AG09319 (cell line): Measurements from ENCODE around the gene NLGN1.
"Not testable (repeated sequence)": the region's sequence is repeated elsewhere in the genome, so short reads cannot be mapped to it uniquely, and the experiment has no call there.

Source experiments
- DNase-seq: peaks from one replicate; pipeline ENCODE4 v3.0.0-alpha.2; 2010; ENCODE audit warnings: low read depth; ENCODE audit errors: extremely low read depth
- TF ChIP-seq, protein P1 (sequence below): IDR thresholded peaks from 2 replicates; pipeline ENCODE4 v1.5.1; 2011; ENCODE audit warnings: low read depth, mild to moderate bottlenecking, inconsistent platforms, low read length, moderate library complexity

The NLGN1 gene

GRCh38 chr3:173531602-173532001 lies 134.1 kb downstream of the NLGN1 start:
- no peak for DNase-seq
- TF ChIP-seq, protein P1, sequence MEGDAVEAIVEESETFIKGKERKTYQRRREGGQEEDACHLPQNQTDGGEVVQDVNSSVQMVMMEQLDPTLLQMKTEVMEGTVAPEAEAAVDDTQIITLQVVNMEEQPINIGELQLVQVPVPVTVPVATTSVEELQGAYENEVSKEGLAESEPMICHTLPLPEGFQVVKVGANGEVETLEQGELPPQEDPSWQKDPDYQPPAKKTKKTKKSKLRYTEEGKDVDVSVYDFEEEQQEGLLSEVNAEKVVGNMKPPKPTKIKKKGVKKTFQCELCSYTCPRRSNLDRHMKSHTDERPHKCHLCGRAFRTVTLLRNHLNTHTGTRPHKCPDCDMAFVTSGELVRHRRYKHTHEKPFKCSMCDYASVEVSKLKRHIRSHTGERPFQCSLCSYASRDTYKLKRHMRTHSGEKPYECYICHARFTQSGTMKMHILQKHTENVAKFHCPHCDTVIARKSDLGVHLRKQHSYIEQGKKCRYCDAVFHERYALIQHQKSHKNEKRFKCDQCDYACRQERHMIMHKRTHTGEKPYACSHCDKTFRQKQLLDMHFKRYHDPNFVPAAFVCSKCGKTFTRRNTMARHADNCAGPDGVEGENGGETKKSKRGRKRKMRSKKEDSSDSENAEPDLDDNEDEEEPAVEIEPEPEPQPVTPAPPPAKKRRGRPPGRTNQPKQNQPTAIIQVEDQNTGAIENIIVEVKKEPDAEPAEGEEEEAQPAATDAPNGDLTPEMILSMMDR, result no peak

DNA sequence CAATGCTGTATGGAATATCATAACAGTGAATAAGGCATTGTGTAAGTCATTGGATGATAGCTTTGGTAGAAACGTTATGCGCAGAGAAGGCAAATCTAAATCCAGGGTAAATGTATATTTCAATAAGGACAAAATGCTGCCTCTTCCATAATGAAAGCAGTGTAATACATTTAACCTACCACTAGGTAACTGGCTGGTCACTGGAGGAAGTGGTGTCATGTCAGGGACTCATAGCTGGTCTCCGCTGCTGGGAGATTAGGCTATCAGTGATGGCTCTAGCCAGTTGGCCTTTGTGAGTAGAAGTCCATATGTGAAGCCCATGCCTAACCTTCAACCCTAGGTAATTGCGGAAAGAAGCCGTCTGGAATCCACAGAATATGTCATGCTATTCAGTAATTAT lies 140.9 kb downstream of the NLGN1 start:
- DNase-seq, result no peak
- TF ChIP-seq, protein P1, result no peak

GRCh38 chr3:173545590-173545989 lies 148.0 kb downstream of the NLGN1 start:
- not testable (repeated sequence) for DNase-seq

GRCh38 chr3:173547070-173547469 lies 149.5 kb downstream of the NLGN1 start:
- TF ChIP-seq, protein P1, result no peak
- DNase-seq, result no peak

DNA sequence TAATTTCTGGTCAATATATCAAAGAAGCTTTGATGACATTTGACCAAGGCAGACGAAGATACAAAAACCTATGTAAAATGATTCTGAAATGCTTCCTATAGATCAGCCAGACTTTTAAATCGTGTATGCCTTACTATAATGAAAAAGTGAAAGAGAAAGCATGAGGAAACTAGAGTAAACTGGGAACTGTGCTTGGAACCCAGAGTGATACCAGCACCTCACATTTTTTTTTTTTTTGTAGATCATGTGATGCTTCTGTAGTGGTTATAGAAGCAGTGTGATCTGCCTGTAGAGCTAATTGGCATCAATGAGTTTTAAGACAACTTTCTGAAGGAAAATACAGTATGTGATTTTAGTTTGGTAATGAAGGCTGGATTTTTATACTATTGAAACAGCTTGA lies 150.7 kb downstream of the NLGN1 start:
- DNase-seq, result no peak
- TF ChIP-seq, protein P1, result no peak

DNA sequence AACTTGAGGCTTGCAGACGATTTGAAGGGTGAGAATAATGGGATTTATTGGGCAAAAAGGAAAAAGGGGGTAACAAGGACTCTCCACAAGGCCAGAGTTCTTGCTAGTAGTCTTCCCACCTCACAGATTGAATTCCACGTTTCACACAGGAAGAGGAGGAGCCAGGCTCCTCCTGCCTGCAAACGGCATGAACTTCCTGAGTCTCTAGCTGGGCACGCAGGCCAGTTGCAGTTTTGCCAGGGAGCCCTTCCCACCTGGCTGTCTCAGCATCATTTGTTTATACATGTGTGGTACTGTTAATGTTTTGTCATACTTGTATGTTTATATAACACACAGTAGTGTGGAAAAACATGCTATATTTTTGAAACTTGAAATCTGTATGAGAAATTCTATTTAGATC lies 155.0 kb downstream of the NLGN1 start:
- TF ChIP-seq, protein P1, result no peak

DNA sequence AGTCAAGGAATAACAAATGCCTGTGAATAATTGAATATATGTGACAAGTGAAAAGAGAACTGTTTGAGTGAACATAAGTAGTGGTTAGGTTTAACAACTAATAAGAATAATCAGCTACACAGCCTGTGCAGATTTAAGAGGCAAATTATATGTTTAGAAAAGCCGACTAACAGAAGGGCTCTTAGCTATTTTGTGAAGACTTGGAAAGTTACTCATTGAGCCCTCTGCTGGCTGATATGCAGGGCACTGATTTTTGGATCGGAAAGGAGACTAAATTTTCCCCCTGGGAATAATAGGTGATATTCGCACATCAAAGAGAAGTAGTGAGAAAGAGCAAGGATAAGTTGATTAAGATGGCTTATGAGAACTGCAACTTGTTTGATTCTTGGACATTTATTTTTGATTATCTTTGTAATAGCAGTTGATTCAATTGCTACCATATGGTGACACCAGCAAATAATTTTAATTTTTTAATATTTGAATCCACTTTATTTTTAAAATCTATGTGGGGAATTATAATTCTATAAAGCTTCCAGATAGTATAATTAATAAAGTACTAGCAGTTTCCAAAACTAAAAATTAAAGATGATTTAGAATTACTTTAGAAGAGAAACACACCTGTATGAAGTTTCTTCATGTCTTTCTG lies 156.2 kb downstream of the NLGN1 start:
- DNase-seq, result peak; percentile 4
- TF ChIP-seq, protein P1, result peak; percentile 88

More for the DNA sequence above, 155.0 kb downstream of the NLGN1 start:
- no peak for DNase-seq

DNA sequence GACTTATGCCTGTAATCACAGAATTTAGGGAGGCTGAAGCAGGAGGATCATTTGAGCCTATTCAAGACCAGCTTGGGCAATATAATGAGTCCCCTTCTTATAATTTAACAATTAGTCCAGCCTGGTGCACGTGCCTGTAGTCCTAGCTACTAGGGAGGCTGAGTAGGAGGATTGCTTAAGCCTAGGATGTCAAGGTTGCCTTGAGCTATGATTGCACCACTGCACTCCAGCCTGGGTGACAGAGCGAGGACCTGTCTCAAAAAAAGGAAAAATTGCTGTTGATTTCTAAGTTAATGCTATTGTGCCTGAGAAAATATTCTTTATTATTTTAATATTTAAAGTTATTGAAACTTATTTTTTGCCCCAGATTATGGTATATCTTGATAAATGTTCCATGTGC lies 159.0 kb downstream of the NLGN1 start:
- TF ChIP-seq, protein P1, result no peak

More for the DNA sequence above, 159.0 kb downstream of the NLGN1 start:
- no peak for DNase-seq
